A549 treated with dexamethasone at 1 μM for 4 hours (cell line): ENCODE measurements around the gene FAM162A. TPM values are rescaled to one million over a fixed set of nuclear protein-coding genes. Genes with fewer than 3 reads are reported as not detected.

Source experiments
- total RNA-seq: library from RNA; stranded (reverse); fragments of 200-300 nt; extraction: Qiagen RNA extraction; gene quantifications from 5 replicates; pipeline ENCODE4 v1.2.3, GENCODE V29; 2022

FAM162A gene, protein sequence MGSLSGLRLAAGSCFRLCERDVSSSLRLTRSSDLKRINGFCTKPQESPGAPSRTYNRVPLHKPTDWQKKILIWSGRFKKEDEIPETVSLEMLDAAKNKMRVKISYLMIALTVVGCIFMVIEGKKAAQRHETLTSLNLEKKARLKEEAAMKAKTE
- 29.4 to 34.4 TPM (median 31.1 TPM) in 5 replicates for total RNA-seq

DNA sequence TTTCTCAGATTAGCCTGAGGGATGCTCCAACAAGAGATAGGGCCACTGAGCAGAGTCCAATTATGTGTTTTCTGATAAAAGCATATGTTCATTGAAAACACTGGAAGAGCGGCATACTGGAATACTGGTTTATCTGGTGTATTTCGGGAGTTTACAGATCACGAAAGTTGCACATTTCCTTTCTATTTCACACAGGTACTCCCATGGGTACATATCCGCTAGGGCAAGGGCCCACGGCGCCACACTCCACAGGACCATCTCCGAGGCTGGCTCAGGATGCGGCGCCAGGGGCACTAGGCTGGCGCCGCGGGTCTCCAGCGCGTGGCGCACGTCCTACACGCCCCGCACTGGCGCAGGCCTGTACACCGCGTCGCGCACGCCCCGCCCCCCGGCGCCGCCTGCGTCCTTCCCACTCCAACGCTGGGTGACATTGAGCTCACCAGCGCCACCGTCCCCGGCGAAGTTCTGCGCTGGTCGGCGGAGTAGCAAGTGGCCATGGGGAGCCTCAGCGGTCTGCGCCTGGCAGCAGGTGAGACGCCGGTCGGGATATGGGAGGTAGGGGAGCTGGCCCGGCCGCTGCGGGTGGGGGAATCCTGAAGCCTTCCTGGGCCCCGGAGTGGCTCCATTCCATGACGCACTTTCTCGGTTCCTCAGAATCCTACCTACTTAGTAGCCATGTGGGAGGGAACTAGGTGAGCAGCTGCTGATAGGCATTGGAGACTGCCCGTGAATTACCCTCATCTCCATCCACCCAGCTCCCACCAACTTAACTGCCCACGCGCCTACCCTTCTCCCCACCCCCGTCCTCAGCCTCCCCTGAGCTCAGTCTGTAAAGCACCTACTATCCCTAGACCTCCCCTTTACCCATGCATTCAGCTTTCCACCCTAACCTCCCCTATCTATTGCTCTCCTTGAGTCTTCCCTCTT, at the start of gene FAM162A:
TSS of gene FAM162A (plus strand) at position 412 of the 927 bp plus-strand sequence. CDS start at position 496, 84 bp downstream.

DNA sequence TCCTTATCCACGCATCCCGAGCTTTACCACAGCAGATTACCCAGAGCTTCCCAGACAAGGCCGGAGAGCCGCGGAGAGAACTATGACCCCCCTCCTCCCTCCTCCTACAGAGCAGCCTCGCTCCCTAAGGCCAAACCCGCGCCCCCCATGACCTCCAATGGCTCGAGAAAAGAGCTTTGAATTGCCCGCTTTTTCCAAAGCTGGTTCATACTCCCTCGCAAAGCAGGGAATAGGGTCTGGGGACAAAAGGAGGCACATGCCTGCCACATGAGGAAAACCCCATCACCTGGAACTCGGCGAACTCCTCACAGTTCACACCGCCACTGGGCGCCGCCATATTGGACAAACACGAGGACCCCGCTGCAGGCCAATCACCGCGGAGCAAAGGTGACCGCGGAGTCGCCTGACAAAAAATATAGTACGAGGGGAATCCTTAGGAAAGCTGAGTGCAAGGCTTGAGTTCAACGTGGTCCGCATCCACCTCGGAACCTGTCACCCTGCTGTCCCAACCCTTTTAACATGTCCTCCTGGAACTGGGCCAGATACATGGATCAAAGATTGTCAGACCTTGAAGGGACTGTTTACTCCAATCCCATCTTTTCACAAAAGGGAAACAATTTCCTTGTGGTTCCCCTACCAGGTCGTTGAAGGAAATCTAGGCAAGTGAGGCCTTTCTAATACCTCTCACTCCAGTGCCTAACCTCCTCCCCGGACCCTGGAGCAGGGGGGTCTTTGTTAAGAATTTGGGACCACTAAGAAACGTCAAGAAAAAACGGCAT, 905 bp upstream of the FAM162A start, which contains the start of gene MIX23:
TSS of gene MIX23 (minus strand) at position 344 of the 779 bp plus-strand sequence. CDS start at position 337, 7 bp downstream.

GRCh38 chr3:122415762-122416654, 32.0 kb downstream of the FAM162A start, which contains the start of gene WDR5B:
Gene WDR5B (minus strand): TSS chr3:122416062. CDS start chr3:122415528, 534 bp downstream.

Other genes starting within 250 kb of the FAM162A start
- not detected in 5 replicates for gene CASR, start 200.5 kb upstream of the FAM162A start, total RNA-seq
- 0.58 to 1.6 TPM (median 1.0 TPM) in 5 replicates for gene CSTA, start 58.9 kb upstream of the FAM162A start, total RNA-seq
- 50.4 to 74.1 TPM (median 52.9 TPM) in 5 replicates for gene MIX23, start 951 bp upstream of the FAM162A start, total RNA-seq
- 2.4 to 3.6 TPM (median 3.1 TPM) in 5 replicates for gene WDR5B, start 31.9 kb downstream of the FAM162A start, total RNA-seq
- gene KPNA1, start 130.8 kb downstream of the FAM162A start, total RNA-seq = 50.3 to 76.3 TPM (median 67.9 TPM) in 5 replicates
- gene PARP9, start 180.1 kb downstream of the FAM162A start, total RNA-seq = 5.2 to 6.4 TPM (median 6.0 TPM) in 5 replicates
- 7.8 to 10.2 TPM (median 9.6 TPM) in 5 replicates for gene DTX3L, start 180.2 kb downstream of the FAM162A start, total RNA-seq
- gene PARP15, start 193.5 kb downstream of the FAM162A start, total RNA-seq = not detected in 5 replicates